Measurements from ENCODE around the gene SOBP. TPM values are rescaled to one million over a fixed set of nuclear protein-coding genes. Genes with fewer than 3 reads are reported as not detected.

Gene SOBP
- total and polyA plus RNA-seq, 5 donors from 2014 or later, result 0.07 to 0.13 TPM; not detected in 3

DNA sequence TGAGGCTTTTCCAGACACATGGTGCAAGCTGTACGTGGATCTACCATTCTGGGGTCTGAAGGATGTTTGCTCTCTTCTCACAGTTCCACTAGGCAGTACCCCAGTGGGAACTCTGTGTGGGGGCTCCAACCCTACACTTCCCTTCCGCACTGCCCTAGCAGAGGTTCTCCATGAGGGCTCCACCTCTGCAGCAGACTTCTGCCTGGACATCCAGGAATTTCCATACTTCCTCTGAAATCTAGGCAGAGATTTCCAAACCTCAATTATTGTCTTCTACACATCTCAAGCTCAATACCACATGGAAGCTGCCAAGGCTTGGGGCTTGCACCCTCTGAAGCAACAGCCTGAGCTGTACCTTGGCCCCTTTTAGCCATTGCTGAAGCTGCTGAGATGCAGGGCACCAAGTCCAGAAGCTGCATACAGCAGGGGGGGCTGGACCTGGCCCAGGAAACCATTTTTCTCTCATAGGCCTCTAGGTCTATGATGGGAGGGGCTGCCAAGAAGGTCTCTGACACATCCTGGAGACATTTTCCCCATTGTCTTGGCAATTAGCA lies 42.2 kb upstream of the SOBP start:
- H3K9me3 ChIP-seq (ENCODE audit: control insufficient read depth in 2 of 2, low read length in 2 of 2), result peaks cover 16 to 30% of the 10 kb centered on the region in 2 experiments
- H3K27me3 ChIP-seq (ENCODE audit: control insufficient read depth, insufficient read depth, low read length), result no peaks in the 10 kb centered on the region
- H3K4me1 ChIP-seq (ENCODE audit: control insufficient read depth, insufficient read depth, low read length, poor library complexity, severe bottlenecking), result no peaks in the 10 kb centered on the region
- H3K27ac Mint-ChIP-seq, result no peak overlapping the region
- no peak overlapping the region for H3K4me3 Mint-ChIP-seq
- ATAC-seq (ENCODE audit: low read depth in 2 of 2) (no peak), DNase-seq (no peak)
- H3K36me3 ChIP-seq (ENCODE audit: control insufficient read depth, insufficient read depth, low read length), result no peaks in the 10 kb centered on the region
- peaks cover 0 to 12% (median 8%) of the 10 kb centered on the region in 4 donors for H3K4me1 Mint-ChIP-seq
- no peak overlapping the region for H3K27ac ChIP-seq (ENCODE audit: insufficient read depth, low read length, poor library complexity, severe bottlenecking)
- H3K27me3 Mint-ChIP-seq, result no peaks in the 10 kb centered on the region
- peaks cover 40% of the 10 kb centered on the region for H3K36me3 Mint-ChIP-seq
- peaks cover 6 to 32% (median 14%) of the 10 kb centered on the region in 7 donors for H3K9me3 Mint-ChIP-seq
- no peak overlapping the region for H3K4me3 ChIP-seq (ENCODE audit: low read depth, low read length)

DNA sequence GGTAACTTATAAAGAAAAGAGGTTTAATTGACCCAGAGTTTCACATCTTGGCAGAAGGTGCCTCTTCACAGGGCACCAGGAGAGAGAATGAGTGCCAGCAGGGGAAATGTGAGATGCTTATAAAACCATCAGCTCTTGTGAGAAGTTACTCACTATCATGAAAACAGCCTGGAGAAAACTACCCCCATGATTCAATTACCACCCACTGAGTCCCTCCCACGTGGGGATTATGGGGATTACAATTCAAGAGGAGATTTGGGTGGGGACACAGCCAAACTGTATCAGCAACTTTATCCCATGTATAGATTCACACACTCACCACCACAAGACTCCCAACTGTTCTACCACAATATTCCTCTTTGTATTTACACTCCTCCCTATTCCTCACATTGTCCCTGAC lies 41.1 kb upstream of the SOBP start:
- H3K27ac ChIP-seq (ENCODE audit: insufficient read depth, low read length, poor library complexity, severe bottlenecking), result no peak overlapping the region
- Mint-ChIP-seq H3K36me3 (peaks cover 46% of the 10 kb centered on the region), H3K27me3 (no peaks in the 10 kb centered on the region), H3K9me3 (peaks cover 6 to 32% (median 14%) of the 10 kb centered on the region in 7 donors), H3K4me1 (peaks cover 0 to 10% (median 7%) of the 10 kb centered on the region in 4 donors), H3K4me3 (peak overlapping the region in 1 of 4 donors; percentile 31), H3K27ac (no peak overlapping the region)
- H3K9me3 ChIP-seq (ENCODE audit: control insufficient read depth in 2 of 2, low read length in 2 of 2), result peaks cover 16 to 30% of the 10 kb centered on the region in 2 experiments
- ATAC-seq (ENCODE audit: low read depth in 2 of 2) (no peak), DNase-seq (no peak)
- no peaks in the 10 kb centered on the region for H3K27me3 ChIP-seq (ENCODE audit: control insufficient read depth, insufficient read depth, low read length)
- no peaks in the 10 kb centered on the region for H3K4me1 ChIP-seq (ENCODE audit: control insufficient read depth, insufficient read depth, low read length, poor library complexity, severe bottlenecking)
- H3K4me3 ChIP-seq (ENCODE audit: low read depth, low read length), result no peak overlapping the region
- H3K36me3 ChIP-seq (ENCODE audit: control insufficient read depth, insufficient read depth, low read length), result no peaks in the 10 kb centered on the region

DNA sequence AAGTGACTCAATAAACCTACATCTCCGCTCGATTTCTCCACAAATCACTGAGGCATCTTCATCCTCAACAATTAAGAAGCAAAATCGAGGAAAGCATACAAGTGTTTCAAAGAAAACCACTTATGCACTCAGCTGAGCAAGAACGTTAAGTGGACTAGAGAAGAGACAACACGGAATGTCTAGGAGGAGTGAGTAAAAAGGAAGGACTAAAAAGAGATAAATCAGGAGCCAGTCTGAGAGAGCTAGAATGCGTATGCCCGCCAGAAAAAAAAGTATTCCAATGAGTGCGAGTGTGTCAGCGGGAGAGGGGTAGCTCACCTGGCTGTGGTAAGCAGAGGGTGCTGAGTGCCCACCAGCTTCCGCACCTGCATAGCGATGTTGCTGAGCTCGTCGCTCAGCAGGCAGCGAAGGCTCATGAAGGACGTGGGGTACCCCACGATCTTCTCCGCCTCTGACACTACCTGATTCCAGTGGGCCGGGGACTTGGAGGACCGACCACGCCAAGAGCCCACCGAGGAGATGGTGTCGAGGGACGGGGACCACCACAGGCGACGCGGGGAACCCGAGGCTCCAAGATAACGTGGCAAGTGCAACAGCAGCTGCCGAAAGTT lies 31.1 kb upstream of the SOBP start:
- H3K36me3 Mint-ChIP-seq, result peaks cover 5% of the 10 kb centered on the region
- H3K36me3 ChIP-seq (ENCODE audit: control insufficient read depth, insufficient read depth, low read length), result no peaks in the 10 kb centered on the region
- H3K9me3 Mint-ChIP-seq, result peaks cover 0 to 2% (median 0%) of the 10 kb centered on the region in 7 donors
- H3K9me3 ChIP-seq (ENCODE audit: control insufficient read depth in 2 of 2, low read length in 2 of 2), result no peaks in the 10 kb centered on the region
- peak overlapping the region; percentile 98 for H3K4me3 ChIP-seq (ENCODE audit: low read depth, low read length)
- H3K27me3 ChIP-seq (ENCODE audit: control insufficient read depth, insufficient read depth, low read length), result no peaks in the 10 kb centered on the region
- peaks cover 12% of the 10 kb centered on the region for H3K4me1 ChIP-seq (ENCODE audit: control insufficient read depth, insufficient read depth, low read length, poor library complexity, severe bottlenecking)
- ATAC-seq (ENCODE audit: low read depth in 2 of 2), result peak in 1 of 2 donors; percentile 13
- H3K4me1 Mint-ChIP-seq, result peaks cover 18 to 40% (median 29%) of the 10 kb centered on the region in 4 donors
- H3K27me3 Mint-ChIP-seq, result peaks cover 5% of the 10 kb centered on the region
- H3K4me3 Mint-ChIP-seq, result peak overlapping the region; percentile 96 to 100 (median 98)
- H3K27ac ChIP-seq (ENCODE audit: insufficient read depth, low read length, poor library complexity, severe bottlenecking), result peak overlapping the region; percentile 73
- H3K27ac Mint-ChIP-seq, result peak overlapping the region; percentile 97 to 99 (median 98)
- DNase-seq, result peak in 2 of 3 donors; percentile 18 to 63

DNA sequence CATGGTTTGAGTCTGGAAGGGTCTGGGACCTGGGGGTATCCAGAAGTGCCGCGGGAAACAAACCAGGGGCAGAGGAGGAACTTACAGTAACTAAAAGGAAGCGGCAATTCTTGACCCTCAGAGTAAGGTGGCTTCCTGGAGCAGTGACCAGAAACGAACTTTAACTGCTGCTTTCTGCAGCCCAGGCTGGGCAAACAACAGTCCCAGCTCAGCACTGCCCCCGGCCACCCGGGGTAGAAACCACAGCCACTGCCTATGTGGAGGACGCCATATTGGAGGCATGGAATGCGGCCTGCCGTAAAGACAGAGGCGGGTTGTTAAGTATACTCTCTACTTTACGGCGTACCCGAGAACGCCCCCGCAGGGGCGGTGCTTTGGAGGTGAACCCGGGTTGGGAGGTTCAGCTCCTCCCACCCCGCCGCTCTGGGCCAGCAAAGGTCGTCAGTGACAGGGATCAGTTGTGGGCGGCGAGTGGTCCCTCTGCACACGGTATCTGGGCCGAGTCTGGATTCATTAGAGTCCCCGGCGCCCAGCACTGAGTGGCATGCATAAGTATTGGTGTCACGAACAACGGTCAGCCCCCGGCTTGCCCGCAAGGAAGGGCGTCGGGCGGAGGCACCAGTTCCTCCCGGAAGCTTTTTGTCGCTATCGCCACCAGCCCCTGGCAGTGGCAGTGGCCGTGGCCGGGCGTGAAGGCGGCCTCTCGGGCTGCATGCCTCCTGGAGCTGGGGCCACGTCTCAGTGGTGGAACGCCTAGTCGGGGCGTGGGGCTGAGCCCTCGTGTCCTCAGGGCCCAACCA lies 30.4 kb upstream of the SOBP start, which contains the start of gene PDSS2:
TSS of gene PDSS2 (minus strand) at position 282 of the 800 bp plus-strand sequence. CDS start at position 3, 279 bp downstream.
- H3K4me3 Mint-ChIP-seq, result peak within 1 kb of the TSS; percentile 96 to 100 (median 98)
- H3K36me3 Mint-ChIP-seq, result peaks cover 4% of the 10 kb centered on the region
- ATAC-seq (ENCODE audit: low read depth in 2 of 2), result peak; percentile 98 to 99
- DNase-seq, result peak; percentile 95 to 97 (median 96)
- no peaks in the 10 kb centered on the region for H3K36me3 ChIP-seq (ENCODE audit: control insufficient read depth, insufficient read depth, low read length)
- peaks cover 0 to 2% (median 0%) of the 10 kb centered on the region in 7 donors for H3K9me3 Mint-ChIP-seq
- no peaks in the 10 kb centered on the region for H3K27me3 ChIP-seq (ENCODE audit: control insufficient read depth, insufficient read depth, low read length)
- H3K27me3 Mint-ChIP-seq, result peaks cover 5% of the 10 kb centered on the region
- H3K4me3 ChIP-seq (ENCODE audit: low read depth, low read length), result peak within 1 kb of the TSS; percentile 98
- peak within 1 kb of the TSS; percentile 73 for H3K27ac ChIP-seq (ENCODE audit: insufficient read depth, low read length, poor library complexity, severe bottlenecking)
- H3K9me3 ChIP-seq (ENCODE audit: control insufficient read depth in 2 of 2, low read length in 2 of 2), result no peaks in the 10 kb centered on the region
- H3K4me1 ChIP-seq (ENCODE audit: control insufficient read depth, insufficient read depth, low read length, poor library complexity, severe bottlenecking), result peaks cover 12% of the 10 kb centered on the region
- peaks cover 18 to 40% (median 29%) of the 10 kb centered on the region in 4 donors for H3K4me1 Mint-ChIP-seq
- peak within 1 kb of the TSS; percentile 97 to 99 (median 98) for H3K27ac Mint-ChIP-seq

DNA sequence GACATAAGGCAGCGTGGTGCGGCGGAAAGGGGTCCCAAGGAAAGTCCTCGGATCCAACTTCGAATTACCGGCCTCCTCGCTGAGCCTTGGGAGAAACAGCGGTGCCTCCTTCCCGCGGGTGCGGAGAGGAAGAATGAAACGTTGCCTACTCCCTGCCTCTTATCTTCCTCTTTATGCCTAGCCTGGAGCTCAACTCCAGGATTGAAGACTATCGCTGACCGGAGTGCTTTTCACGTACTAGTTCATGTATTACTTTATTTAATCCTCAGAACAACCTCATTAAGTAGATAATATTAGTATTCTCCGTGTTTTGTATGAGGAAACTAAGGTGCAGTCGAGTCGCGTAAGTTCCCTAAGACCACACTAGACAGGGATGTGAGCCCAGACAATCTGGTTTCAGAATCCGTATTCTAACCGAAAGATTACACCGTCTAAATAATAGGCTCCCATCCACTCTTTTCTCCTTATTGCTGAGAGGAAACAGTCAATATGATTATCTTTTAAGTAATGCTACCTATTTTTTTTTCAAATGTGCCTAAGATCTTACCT lies 29.8 kb upstream of the SOBP start:
- Histone ChIP-seq H3K27me3 (ENCODE audit: control insufficient read depth, insufficient read depth, low read length) (no peaks in the 10 kb centered on the region), H3K4me3 (ENCODE audit: low read depth, low read length) (peak overlapping the region; percentile 98), H3K4me1 (ENCODE audit: control insufficient read depth, insufficient read depth, low read length, poor library complexity, severe bottlenecking) (peaks cover 12% of the 10 kb centered on the region), H3K27ac (ENCODE audit: insufficient read depth, low read length, poor library complexity, severe bottlenecking) (peak overlapping the region; percentile 73), H3K36me3 (ENCODE audit: control insufficient read depth, insufficient read depth, low read length) (no peaks in the 10 kb centered on the region), H3K9me3 (ENCODE audit: control insufficient read depth in 2 of 2, low read length in 2 of 2) (no peaks in the 10 kb centered on the region)
- ATAC-seq (ENCODE audit: low read depth in 2 of 2) (no peak), DNase-seq (no peak)
- Mint-ChIP-seq H3K4me3 (peak overlapping the region; percentile 96 to 100 (median 98)), H3K9me3 (peaks cover 0 to 2% (median 0%) of the 10 kb centered on the region in 7 donors), H3K27me3 (peaks cover 6% of the 10 kb centered on the region), H3K36me3 (peaks cover 2% of the 10 kb centered on the region), H3K27ac (peak overlapping the region; percentile 97 to 99 (median 98)), H3K4me1 (peaks cover 18 to 37% (median 24%) of the 10 kb centered on the region in 4 donors)

DNA sequence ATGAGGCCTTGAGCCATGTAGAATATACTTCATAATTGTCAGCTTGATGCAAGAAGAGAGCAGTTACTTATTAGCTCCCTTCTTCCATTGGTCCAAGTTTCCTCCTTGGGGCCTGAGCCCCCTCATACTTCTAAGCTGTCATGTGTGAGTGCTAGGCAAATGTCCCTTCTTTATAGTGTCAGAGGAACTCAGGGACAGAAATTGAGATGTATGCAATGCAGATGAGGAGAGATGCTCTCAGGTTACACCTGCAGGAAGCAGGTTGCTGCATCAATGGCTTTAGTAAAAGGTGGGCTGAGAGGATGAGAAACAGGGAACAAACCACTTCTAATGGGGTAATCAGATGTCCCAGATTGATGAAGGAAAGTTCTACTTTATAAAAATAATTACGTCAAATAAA lies 23.9 kb upstream of the SOBP start:
- no peak overlapping the region for H3K4me3 ChIP-seq (ENCODE audit: low read depth, low read length)
- no peaks in the 10 kb centered on the region for H3K36me3 Mint-ChIP-seq
- DNase-seq, result no peak
- no peaks in the 10 kb centered on the region for H3K4me1 ChIP-seq (ENCODE audit: control insufficient read depth, insufficient read depth, low read length, poor library complexity, severe bottlenecking)
- H3K27ac ChIP-seq (ENCODE audit: insufficient read depth, low read length, poor library complexity, severe bottlenecking), result no peak overlapping the region
- peaks cover 24% of the 10 kb centered on the region for H3K27me3 Mint-ChIP-seq
- no peak overlapping the region for H3K27ac Mint-ChIP-seq
- no peaks in the 10 kb centered on the region for H3K36me3 ChIP-seq (ENCODE audit: control insufficient read depth, insufficient read depth, low read length)
- no peaks in the 10 kb centered on the region for H3K9me3 Mint-ChIP-seq
- no peaks in the 10 kb centered on the region for H3K9me3 ChIP-seq (ENCODE audit: control insufficient read depth in 2 of 2, low read length in 2 of 2)
- no peak for ATAC-seq (ENCODE audit: low read depth in 2 of 2)
- H3K4me3 Mint-ChIP-seq, result no peak overlapping the region
- H3K27me3 ChIP-seq (ENCODE audit: control insufficient read depth, insufficient read depth, low read length), result peaks cover 15% of the 10 kb centered on the region
- no peaks in the 10 kb centered on the region for H3K4me1 Mint-ChIP-seq

DNA sequence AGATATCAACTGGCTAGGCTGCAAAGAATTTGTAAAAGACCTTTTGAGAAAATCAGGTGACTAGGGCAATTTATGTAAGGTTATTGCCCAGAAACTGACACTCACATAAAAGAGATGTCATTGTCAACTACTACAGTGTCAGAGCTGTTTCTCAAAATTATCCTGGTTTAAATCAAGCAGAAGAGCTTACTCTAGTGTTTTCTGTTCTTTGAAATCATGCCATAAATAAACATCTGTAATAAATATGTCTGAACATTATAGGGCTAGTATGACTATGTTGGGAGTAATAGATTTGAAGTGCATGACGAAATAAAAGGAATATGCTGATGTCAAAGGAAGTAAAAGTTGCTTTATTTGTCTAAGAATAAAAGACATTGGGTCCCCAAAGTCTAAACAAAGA lies 19.6 kb upstream of the SOBP start:
- no peak overlapping the region for H3K27ac ChIP-seq (ENCODE audit: insufficient read depth, low read length, poor library complexity, severe bottlenecking)
- ATAC-seq (ENCODE audit: low read depth in 2 of 2) (no peak), DNase-seq (no peak)
- H3K9me3 ChIP-seq (ENCODE audit: control insufficient read depth in 2 of 2, low read length in 2 of 2), result no peaks in the 10 kb centered on the region
- peaks cover 3% of the 10 kb centered on the region for H3K36me3 Mint-ChIP-seq
- no peak overlapping the region for H3K4me3 Mint-ChIP-seq
- no peak overlapping the region for H3K4me3 ChIP-seq (ENCODE audit: low read depth, low read length)
- H3K27me3 ChIP-seq (ENCODE audit: control insufficient read depth, insufficient read depth, low read length), result peaks cover 23% of the 10 kb centered on the region
- no peaks in the 10 kb centered on the region for H3K4me1 ChIP-seq (ENCODE audit: control insufficient read depth, insufficient read depth, low read length, poor library complexity, severe bottlenecking)
- H3K9me3 Mint-ChIP-seq, result no peaks in the 10 kb centered on the region
- no peak overlapping the region for H3K27ac Mint-ChIP-seq
- no peaks in the 10 kb centered on the region for H3K36me3 ChIP-seq (ENCODE audit: control insufficient read depth, insufficient read depth, low read length)
- no peaks in the 10 kb centered on the region for H3K4me1 Mint-ChIP-seq
- peaks cover 43% of the 10 kb centered on the region for H3K27me3 Mint-ChIP-seq

Measured in CD4-positive, CD25-positive, alpha-beta regulatory T cell (primary cell).